Measurements from ENCODE around the gene PRR30.

The PRR30 gene

DNA sequence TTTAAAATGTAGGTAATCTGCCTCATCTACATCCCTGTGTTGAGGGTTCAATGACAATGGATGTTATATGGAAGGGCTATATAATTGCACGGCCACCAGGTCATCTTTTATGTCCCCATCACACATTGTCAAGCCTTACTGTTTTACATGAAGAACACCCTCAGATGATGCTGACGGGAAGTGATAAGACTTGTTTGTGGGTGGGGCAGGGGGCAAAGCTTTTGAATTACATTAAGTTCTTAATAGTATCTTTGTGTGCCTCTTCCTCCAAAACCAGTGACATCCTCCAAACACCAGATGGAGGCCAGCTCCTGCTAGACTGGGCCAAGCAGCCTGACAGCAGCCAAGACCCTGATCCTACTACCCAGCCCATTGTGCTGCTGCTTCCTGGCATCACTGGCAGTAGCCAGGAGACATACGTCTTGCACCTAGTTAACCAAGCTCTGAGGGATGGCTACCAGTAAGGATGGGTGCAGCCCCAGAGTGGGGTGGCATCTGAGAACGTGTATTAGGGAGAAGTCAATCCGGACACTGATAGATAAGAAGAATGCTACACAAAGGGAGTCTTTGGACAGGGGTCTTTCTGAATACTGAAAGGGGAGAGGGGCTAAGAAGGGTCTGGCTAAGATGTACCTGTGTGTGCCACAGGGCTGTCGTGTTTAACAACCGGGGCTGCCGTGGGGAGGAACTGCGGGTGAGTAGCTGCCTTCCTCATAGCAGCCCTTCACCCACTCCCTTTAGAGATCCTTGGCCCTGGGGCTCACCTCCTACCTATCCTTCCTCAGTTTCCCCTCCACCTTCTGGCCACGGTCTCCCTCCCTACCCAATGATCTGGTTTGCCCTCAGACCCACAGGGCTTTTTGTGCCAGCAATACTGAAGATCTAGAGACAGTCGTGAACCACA is 10.3 kb downstream of the PRR30 start:
- Histone ChIP-seq H3K9me3 (ENCODE audit: severe bottlenecking) (no peaks in the 10 kb centered on the region), H3K4me3 (ENCODE audit: low read depth, low read length) (no peak overlapping the region), H3K27me3 (ENCODE audit: insufficient read depth, low read depth, severe bottlenecking) (no peaks in the 10 kb centered on the region), H3K27ac (no peak overlapping the region), H3K36me3 (peaks cover 32% of the 10 kb centered on the region)
- DNase-seq: no peak
- TF ChIP-seq, protein P1, sequence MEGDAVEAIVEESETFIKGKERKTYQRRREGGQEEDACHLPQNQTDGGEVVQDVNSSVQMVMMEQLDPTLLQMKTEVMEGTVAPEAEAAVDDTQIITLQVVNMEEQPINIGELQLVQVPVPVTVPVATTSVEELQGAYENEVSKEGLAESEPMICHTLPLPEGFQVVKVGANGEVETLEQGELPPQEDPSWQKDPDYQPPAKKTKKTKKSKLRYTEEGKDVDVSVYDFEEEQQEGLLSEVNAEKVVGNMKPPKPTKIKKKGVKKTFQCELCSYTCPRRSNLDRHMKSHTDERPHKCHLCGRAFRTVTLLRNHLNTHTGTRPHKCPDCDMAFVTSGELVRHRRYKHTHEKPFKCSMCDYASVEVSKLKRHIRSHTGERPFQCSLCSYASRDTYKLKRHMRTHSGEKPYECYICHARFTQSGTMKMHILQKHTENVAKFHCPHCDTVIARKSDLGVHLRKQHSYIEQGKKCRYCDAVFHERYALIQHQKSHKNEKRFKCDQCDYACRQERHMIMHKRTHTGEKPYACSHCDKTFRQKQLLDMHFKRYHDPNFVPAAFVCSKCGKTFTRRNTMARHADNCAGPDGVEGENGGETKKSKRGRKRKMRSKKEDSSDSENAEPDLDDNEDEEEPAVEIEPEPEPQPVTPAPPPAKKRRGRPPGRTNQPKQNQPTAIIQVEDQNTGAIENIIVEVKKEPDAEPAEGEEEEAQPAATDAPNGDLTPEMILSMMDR (IDR thresholded peaks at IDR 0.05; ENCODE audit: low read depth, low read length): no peak

DNA sequence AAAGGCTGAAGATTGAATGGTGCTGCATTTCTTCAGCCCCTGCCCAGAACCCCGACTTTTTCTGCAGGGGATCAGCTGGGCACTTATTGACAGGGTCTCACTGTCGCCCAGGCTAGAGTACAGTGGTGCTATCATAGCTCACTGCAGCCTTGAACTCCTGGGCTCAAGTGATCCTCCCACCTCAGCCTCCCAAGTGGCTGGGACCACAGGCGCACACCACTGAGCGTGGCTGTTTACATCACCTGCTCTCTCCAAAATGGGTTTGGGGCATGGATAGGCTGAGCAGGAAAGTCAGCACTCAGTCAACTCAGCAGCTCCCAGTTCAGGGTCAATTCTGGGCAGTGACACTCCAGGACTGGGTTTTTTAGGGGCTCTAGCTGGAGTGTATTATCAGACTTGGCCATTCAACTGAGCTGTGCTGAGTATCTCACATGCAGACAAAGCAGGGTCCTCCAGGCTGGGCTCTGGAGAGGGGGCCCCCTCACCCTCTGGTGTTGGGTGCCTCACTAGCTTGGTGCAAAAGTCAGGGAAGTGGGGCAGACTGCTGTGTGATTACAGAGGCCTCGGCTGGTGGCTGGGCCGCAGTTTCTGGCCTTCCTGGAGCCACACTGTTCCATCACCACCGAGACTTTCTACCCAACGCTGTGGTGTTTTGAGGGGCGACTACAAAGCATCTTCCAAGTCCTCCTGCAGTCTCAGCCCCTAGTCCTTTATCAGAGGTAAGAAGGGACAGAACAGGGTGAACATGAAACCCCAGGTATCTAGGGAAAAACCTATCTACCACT is 11.1 kb downstream of the PRR30 start:
- Histone ChIP-seq H3K27ac (no peak overlapping the region), H3K9me3 (ENCODE audit: severe bottlenecking) (no peaks in the 10 kb centered on the region), H3K27me3 (ENCODE audit: insufficient read depth, low read depth, severe bottlenecking) (no peaks in the 10 kb centered on the region), H3K36me3 (peaks cover 32% of the 10 kb centered on the region), H3K4me3 (ENCODE audit: low read depth, low read length) (no peak overlapping the region)
- DNase-seq: no peak
- TF ChIP-seq, protein P1 (IDR thresholded peaks at IDR 0.05; ENCODE audit: low read depth, low read length): no peak

DNA sequence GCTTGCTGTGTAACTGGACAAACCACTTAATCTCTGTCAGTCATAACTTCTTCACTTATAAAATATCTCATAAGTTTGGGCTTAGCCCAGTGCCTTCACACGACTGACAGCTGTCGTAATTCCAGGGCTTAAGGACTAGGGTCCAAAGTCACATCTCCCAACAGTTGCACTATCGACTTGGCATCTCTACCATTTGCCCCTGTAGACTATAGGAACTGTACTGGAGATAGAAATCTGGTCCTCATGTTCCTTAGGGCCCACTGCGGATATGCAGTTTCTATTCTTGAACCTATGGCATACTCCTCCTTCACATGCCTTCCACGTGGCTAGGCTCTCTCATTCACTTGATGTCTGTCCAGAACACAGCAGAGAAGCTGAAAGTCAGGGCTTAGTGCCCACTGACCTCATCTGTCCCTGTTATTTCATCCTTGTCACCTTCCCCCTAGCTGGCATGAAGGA is 12.9 kb downstream of the PRR30 start:
- no peak overlapping the region for H3K4me3 ChIP-seq (ENCODE audit: low read depth, low read length)
- no peaks in the 10 kb centered on the region for H3K9me3 ChIP-seq (ENCODE audit: severe bottlenecking)
- no peak for DNase-seq
- H3K27ac ChIP-seq: no peak overlapping the region
- H3K36me3 ChIP-seq: peaks cover 17% of the 10 kb centered on the region
- no peaks in the 10 kb centered on the region for H3K27me3 ChIP-seq (ENCODE audit: insufficient read depth, low read depth, severe bottlenecking)
- TF ChIP-seq, protein P1 (IDR thresholded peaks at IDR 0.05; ENCODE audit: low read depth, low read length): no peak

DNA sequence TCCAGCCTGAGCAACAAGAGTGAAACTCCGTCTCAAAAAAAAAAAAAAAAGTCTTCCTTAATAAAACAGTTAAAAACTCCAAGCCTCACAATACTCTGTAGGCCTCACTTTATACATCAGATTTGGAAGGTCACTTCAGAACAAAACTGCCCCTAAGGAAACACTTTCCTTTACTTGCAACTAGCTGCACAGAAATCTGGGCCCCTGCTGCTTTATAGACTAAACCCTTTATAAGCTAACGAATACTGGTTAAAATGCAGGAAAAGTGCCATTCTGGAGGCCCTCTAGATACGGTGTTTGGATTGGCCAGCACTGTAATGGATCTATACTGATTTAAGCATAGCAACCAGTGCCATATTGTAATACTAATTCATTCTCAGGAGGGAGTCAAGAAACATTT is 14.1 kb downstream of the PRR30 start:
- H3K36me3 ChIP-seq: peaks cover 5% of the 10 kb centered on the region

DNA sequence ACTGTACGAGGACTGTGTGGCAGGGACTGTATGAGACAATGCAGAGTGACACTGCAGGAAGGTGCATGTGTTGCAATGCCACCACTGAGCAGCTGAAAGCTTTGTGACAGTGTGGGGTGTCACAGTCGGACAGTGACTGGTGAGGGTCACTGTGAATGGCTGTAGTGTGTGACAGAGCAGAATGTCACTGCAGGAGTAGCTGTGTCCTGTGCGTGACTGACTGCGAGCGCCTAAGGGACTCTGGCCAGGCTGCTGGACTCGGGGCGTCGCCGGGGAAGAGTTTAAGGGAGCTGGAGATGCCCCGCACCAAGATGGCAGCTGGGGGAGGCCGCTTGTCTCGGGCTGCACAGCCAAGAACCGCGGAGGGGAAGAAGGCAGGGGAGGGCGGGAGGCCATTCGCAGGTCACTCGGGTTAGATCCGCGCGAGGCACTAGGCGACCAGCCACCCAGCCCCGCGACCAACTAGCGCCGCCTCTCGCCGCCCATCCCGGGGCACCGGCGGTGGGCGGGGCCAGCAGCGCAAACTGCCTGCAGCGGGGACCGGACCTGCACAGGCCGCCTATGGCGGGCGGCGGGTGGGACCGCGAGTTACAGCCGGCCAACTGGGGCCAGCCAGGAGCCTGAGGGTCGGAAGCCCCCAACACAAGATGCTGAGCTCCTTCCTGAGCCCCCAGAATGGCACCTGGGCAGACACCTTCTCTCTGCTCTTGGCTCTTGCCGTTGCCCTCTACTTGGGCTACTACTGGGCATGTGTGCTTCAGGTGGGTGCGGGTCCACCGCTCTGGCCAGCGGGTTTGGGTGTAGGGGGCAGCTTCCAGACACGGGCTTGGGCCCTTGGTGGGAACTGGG is 15.7 kb downstream of the PRR30 start, which contains the start of gene ABHD1:
ABHD1 (plus strand) TSS at position 514 of the 849 bp plus-strand sequence; CDS start at position 648, 134 bp downstream.
- Histone ChIP-seq H3K27me3 (ENCODE audit: insufficient read depth, low read depth, severe bottlenecking) (no peaks in the 10 kb centered on the region), H3K4me3 (ENCODE audit: low read depth, low read length) (peak within 1 kb of the TSS; percentile 68), H3K9me3 (ENCODE audit: severe bottlenecking) (no peaks in the 10 kb centered on the region), H3K27ac (peak within 1 kb of the TSS; percentile 25), H3K36me3 (no peaks in the 10 kb centered on the region)
- peak; percentile 77 for DNase-seq
- TF ChIP-seq, protein P1 (IDR thresholded peaks at IDR 0.05; ENCODE audit: low read depth, low read length): 0 out of 2 replicates have a peak, but pooled peaks have one; percentile 14

More for the DNA sequence above, 14.1 kb downstream of the PRR30 start:
- TF ChIP-seq, protein P1 (IDR thresholded peaks at IDR 0.05; ENCODE audit: low read depth, low read length): no peak
- no peaks in the 10 kb centered on the region for H3K27me3 ChIP-seq (ENCODE audit: insufficient read depth, low read depth, severe bottlenecking)
- no peaks in the 10 kb centered on the region for H3K9me3 ChIP-seq (ENCODE audit: severe bottlenecking)
- no peak overlapping the region for H3K4me3 ChIP-seq (ENCODE audit: low read depth, low read length)
- no peak for DNase-seq
- H3K27ac ChIP-seq: no peak overlapping the region

Data from WERI-Rb-1 (cell line).